ENCODE measurements around the gene LILRA6. TPM values are rescaled to one million over a fixed set of nuclear protein-coding genes. Genes with fewer than 3 reads are reported as not detected.
A peak's percentile ranks its signal among the peaks of the same experiment; 100 is the strongest.

LILRA6 gene
- total RNA-seq, 1 experiment from 2014 or later = not detected

- BruUV-seq (replicated peaks) = no TSS peak
- H3K4me3 ChIP-seq (ENCODE audit: low read depth, low read length, poor library complexity, severe bottlenecking) = peak overlapping the region; percentile 91
- intact Hi-C loops (cut with micrococcal nuclease; ENCODE audit: unreplicated experiment) = no loop called here
- DNase-seq (ENCODE audit: low spot score) = no peak
- peak overlapping the region; percentile 98 for H3K27ac ChIP-seq (ENCODE audit: low read depth, low read length, poor library complexity, severe bottlenecking)
- ChIA-PET CTCF (no interaction called here), POLR2A (ENCODE audit: low non-redundant PET) (no interaction called here)
- peaks cover 21% of the 10 kb centered on the region for H3K36me3 ChIP-seq (ENCODE audit: insufficient read depth, low read length, poor library complexity, severe bottlenecking)
- H3K4me1 ChIP-seq (ENCODE audit: insufficient read depth, low read length, poor library complexity, severe bottlenecking) = peaks cover 17% of the 10 kb centered on the region
- H3K9me3 ChIP-seq (ENCODE audit: low read depth, low read length, poor library complexity, severe bottlenecking) = no peaks in the 10 kb centered on the region
- TF ChIP-seq CTCF (conservative IDR thresholded peaks at IDR 0.05; ENCODE audit: low read depth, low read length) (no peak), EZH2 (IDR thresholded peaks at IDR 0.05; ENCODE audit: borderline replicate concordance, low read depth, low read length, poor library complexity, severe bottlenecking) (no peak)
- no peaks in the 10 kb centered on the region for H3K27me3 ChIP-seq (replicated peaks; ENCODE audit: insufficient read depth, low read depth, low read length, poor library complexity)
Measured at GRCh38 chr19:54191811-54192453, 50.7 kb downstream of the LILRA6 start.

- Histone ChIP-seq H3K36me3 (ENCODE audit: insufficient read depth, low read length, poor library complexity, severe bottlenecking) (peaks cover 21% of the 10 kb centered on the region), H3K27ac (ENCODE audit: low read depth, low read length, poor library complexity, severe bottlenecking) (peak within 1 kb of the TSS; percentile 98), H3K4me3 (ENCODE audit: low read depth, low read length, poor library complexity, severe bottlenecking) (peak within 1 kb of the TSS; percentile 91), H3K9me3 (ENCODE audit: low read depth, low read length, poor library complexity, severe bottlenecking) (no peaks in the 10 kb centered on the region), H3K4me1 (ENCODE audit: insufficient read depth, low read length, poor library complexity, severe bottlenecking) (peaks cover 17% of the 10 kb centered on the region), H3K27me3 (replicated peaks; ENCODE audit: insufficient read depth, low read depth, low read length, poor library complexity) (no peaks in the 10 kb centered on the region)
- TF ChIP-seq EZH2 (IDR thresholded peaks at IDR 0.05; ENCODE audit: borderline replicate concordance, low read depth, low read length, poor library complexity, severe bottlenecking) = no peak
- no peak for TF ChIP-seq CTCF (conservative IDR thresholded peaks at IDR 0.05; ENCODE audit: low read depth, low read length)
- intact Hi-C loops (cut with micrococcal nuclease; ENCODE audit: unreplicated experiment) = no loop called here
- TSS peak; percentile 42 for BruUV-seq (replicated peaks)
- peak; percentile 85 for DNase-seq (ENCODE audit: low spot score)
- ChIA-PET CTCF (no interaction called here), POLR2A (ENCODE audit: low non-redundant PET) (interaction anchor here (1.0 kb wide), 2 partner anchors 10 to 11 kb away, joined by 3 to 5 read pairs; partner anchors contain the start of gene RPS9)
Measured at GRCh38 chr19:54191011-54191810, 51.4 kb downstream of the LILRA6 start, which contains the start of gene TSEN34. TSS of gene TSEN34 (plus strand) at chr19:54191308. CDS start at chr19:54191365, 57 bp downstream.

DNA sequence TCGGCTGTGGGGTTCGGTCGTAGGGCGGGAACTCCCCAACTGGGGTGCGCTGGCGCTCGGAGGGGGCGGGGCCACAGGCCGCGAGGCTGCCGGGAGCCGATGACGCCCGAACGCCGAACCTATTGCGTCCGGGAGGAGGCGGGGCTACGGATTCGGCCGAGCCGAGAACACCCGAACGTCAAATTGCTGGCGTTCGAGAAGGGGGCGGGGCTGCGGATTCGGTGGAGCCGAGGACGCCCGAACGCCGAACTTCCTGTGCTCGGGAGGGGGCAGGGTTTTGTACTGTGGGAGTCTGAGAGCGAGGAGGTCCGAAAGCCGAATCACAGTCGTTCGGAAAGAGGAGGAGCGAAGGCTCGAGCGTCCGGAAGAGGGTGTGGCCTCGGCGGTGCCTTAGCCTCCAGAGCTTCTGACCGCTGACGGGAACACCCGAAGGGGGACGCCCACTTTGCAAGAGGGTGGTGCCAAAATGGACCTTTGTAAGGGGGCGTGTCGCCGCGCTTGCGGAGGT, 52.0 kb downstream of the LILRA6 start:
- no TSS peak for BruUV-seq (replicated peaks)
- no peaks in the 10 kb centered on the region for H3K27me3 ChIP-seq (replicated peaks; ENCODE audit: insufficient read depth, low read depth, low read length, poor library complexity)
- intact Hi-C loops (cut with micrococcal nuclease; ENCODE audit: unreplicated experiment) = no loop called here
- ChIA-PET CTCF (no interaction called here), POLR2A (ENCODE audit: low non-redundant PET) (interaction anchor here (1.0 kb wide), 2 partner anchors 10 to 12 kb away, joined by 3 to 5 read pairs; partner anchors contain the start of gene RPS9)
- H3K36me3 ChIP-seq (ENCODE audit: insufficient read depth, low read length, poor library complexity, severe bottlenecking) = peaks cover 21% of the 10 kb centered on the region
- TF ChIP-seq CTCF (conservative IDR thresholded peaks at IDR 0.05; ENCODE audit: low read depth, low read length) = no peak
- TF ChIP-seq EZH2 (IDR thresholded peaks at IDR 0.05; ENCODE audit: borderline replicate concordance, low read depth, low read length, poor library complexity, severe bottlenecking) = no peak
- H3K27ac ChIP-seq (ENCODE audit: low read depth, low read length, poor library complexity, severe bottlenecking) = peak overlapping the region; percentile 98
- H3K4me1 ChIP-seq (ENCODE audit: insufficient read depth, low read length, poor library complexity, severe bottlenecking) = peaks cover 17% of the 10 kb centered on the region
- peak; percentile 100 for DNase-seq (ENCODE audit: low spot score)
- H3K4me3 ChIP-seq (ENCODE audit: low read depth, low read length, poor library complexity, severe bottlenecking) = peak overlapping the region; percentile 91
- no peaks in the 10 kb centered on the region for H3K9me3 ChIP-seq (ENCODE audit: low read depth, low read length, poor library complexity, severe bottlenecking)

All from A673 (cell line).